ENCODE data around the gene ZNF488.

- TF ChIP-seq CTCF (IDR thresholded peaks at IDR 0.05) (no peak), POLR2A (IDR thresholded peaks at IDR 0.05) (no peak)
These were observed 19.7 kb downstream of the ZNF488 start for GRCh38 chr10:47364366-47364765.
